Mucosa of descending colon (tissue), 3 donors: ENCODE results near the gene TUBB3. TPM values are rescaled to one million over a fixed set of nuclear protein-coding genes. Genes with fewer than 3 reads are reported as not detected.

Experiments used
- ATAC-seq: fragments of 200-7000 bp; cut with Tn5 transposase; one replicate; pipeline ENCODE4 v1.9.1; 2020; ENCODE audit warnings: mild to moderate bottlenecking, moderate library complexity
- DNase-seq, 3 donors: peaks; one replicate each; pipeline ENCODE4 v3.0.0-alpha.2; 2020
- H3K36me3 ChIP-seq: fragments of 200-600 bp; one replicate; pipeline ENCODE4 v1.8.0; 2021; ENCODE audit warnings: low read depth, mild to moderate bottlenecking
- H3K4me1 ChIP-seq: fragments of 200-600 bp; one replicate; pipeline ENCODE4 v1.8.0; 2021; ENCODE audit warnings: low read depth, mild to moderate bottlenecking
- H3K4me3 ChIP-seq: fragments of 200-600 bp; one replicate; pipeline ENCODE4 v1.8.0; 2021; ENCODE audit warnings: mild to moderate bottlenecking
- H3K9me3 ChIP-seq: fragments of 200-600 bp; one replicate; pipeline ENCODE4 v1.8.0; 2021; ENCODE audit warnings: mild to moderate bottlenecking
- intact Hi-C, 2 donors: fragments of 100-400 bp; cut with DNase I in 1 of 2; cut with micrococcal nuclease in 1 of 2; formaldehyde crosslinking; loops; one replicate each; pipeline versions ENCODE4 v1.11.0 to v1.11.1; 2022; cut with DNase I, micrococcal nuclease
- total RNA-seq, 3 donors: library from RNA; stranded (reverse); fragmentation: NEBNext Ultra II Directional in 2 of 3; extraction: Animal tissue kit (Norgen Biotek cat#: 25700) in 2 of 3; gene quantifications; one replicate each; pipeline versions ENCODE4 v1.2.1 to v1.2.4, GENCODE V29; 2021 to 2023
- TF ChIP-seq, protein P1 (sequence below): fragments of 200-600 bp; IDR thresholded peaks from one replicate; pipeline ENCODE4 v1.8.0; 2022; ENCODE audit warnings: antibody characterized with exemption, mild to moderate bottlenecking
- donor health status: DM: no; HTN: no; CAD: no; lungs with moderate emphysema.
- donor health status: DM: no; HTN: no; CAD: no.
- donor health status: DM: no; HTN: yes; CAD: no.

The TUBB3 gene
- total RNA-seq, 3 donors from 2014 or later: 1.8 to 26.8 (median 7.5) TPM

DNA sequence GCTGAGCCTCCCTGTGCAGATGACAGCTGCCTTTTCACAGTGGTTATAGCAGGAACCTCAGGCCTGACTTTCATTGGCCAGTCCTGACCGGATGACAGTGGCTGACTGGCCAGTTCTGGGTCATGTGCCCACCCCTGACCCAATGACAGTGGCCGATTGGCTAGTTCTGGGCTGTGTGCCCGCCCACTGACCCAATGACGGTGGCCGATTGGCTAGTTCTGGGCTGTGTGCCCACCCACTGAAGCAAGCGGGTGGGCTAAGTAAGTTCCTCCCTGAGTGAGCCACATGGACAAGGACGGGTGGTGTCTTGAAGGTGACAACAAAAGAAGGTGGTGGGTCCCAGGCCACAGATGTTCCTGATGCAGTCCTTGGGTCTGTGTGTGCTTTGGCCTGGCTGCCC, 34.9 kb downstream of the TUBB3 start:
- intact Hi-C loops: no loop called here
- Histone ChIP-seq H3K4me1 (no peaks in the 10 kb centered on the region), H3K4me3 (no peak overlapping the region), H3K36me3 (no peaks in the 10 kb centered on the region), H3K9me3 (no peaks in the 10 kb centered on the region)
- TF ChIP-seq, protein P1, sequence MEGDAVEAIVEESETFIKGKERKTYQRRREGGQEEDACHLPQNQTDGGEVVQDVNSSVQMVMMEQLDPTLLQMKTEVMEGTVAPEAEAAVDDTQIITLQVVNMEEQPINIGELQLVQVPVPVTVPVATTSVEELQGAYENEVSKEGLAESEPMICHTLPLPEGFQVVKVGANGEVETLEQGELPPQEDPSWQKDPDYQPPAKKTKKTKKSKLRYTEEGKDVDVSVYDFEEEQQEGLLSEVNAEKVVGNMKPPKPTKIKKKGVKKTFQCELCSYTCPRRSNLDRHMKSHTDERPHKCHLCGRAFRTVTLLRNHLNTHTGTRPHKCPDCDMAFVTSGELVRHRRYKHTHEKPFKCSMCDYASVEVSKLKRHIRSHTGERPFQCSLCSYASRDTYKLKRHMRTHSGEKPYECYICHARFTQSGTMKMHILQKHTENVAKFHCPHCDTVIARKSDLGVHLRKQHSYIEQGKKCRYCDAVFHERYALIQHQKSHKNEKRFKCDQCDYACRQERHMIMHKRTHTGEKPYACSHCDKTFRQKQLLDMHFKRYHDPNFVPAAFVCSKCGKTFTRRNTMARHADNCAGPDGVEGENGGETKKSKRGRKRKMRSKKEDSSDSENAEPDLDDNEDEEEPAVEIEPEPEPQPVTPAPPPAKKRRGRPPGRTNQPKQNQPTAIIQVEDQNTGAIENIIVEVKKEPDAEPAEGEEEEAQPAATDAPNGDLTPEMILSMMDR: no peak
- ATAC-seq (peak; percentile 60), DNase-seq (peak in 2 of 3 donors; percentile 28 to 50)

DNA sequence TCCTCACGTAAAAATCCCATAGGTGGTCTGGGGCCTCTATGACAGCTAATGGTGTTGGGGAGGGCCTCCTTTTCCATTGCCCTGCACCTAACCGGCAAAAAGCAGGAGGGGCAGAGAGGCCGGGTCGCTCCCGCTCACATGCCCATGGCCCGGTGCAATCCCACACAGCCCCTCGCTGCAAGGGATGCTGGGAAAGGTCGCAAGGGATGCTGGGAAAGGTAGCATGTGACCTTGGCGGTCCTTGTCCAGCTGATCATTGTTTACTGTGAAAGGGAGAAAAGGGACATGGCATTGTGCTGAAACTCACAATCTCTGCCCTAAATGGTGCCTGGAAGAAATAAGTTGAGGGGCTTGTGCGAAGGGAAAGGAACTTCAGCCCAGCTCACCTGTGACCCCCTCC, 35.5 kb downstream of the TUBB3 start:
- Histone ChIP-seq H3K36me3 (no peaks in the 10 kb centered on the region), H3K9me3 (no peaks in the 10 kb centered on the region), H3K4me1 (no peaks in the 10 kb centered on the region), H3K4me3 (no peak overlapping the region)
- TF ChIP-seq, protein P1: no peak
- intact Hi-C loops: no loop called here
- ATAC-seq (no peak), DNase-seq (no peak)

DNA sequence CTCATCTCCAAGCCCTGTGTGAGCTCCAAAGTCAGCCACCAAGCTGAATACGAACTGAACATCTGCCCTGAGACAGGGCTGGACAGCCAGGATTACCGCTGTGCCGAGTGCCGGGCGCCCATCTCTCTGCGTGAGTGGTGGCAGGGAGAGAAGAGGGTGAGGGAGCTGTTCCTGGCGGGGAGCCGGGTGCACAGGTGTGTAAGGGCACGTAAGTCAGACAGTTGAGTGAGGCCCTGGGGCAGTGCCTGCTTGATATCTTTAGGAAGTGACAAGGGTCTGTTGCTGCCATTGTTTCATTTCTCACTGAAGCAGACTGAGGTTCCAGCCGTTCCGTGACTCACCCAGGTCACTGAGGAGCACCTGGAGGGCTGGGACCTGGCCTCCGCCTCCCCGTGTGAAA, 37.8 kb downstream of the TUBB3 start:
- TF ChIP-seq, protein P1: no peak
- intact Hi-C loops: no loop called here
- Histone ChIP-seq H3K9me3 (no peaks in the 10 kb centered on the region), H3K4me3 (no peak overlapping the region), H3K4me1 (no peaks in the 10 kb centered on the region), H3K36me3 (no peaks in the 10 kb centered on the region)
- ATAC-seq (no peak), DNase-seq (no peak)

DNA sequence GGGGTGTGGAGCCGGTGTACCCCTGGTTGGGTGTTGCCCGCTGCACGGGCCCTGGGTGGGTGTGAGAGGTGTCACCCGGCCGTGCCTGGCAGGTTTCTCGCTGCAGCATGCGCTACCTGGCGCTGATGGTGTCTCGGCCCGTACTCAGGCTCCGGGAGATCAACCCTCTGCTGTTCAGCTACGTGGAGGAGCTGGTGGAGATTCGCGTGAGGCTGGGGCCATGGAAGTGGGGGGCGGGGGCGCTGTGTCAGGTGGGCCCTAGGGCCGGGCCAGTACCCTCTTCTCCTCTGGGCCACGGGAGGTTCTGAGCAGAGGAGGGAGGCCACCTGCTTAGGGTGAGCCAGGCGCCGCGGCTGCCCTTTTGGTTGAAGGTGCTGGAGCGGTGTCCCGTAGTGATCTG, 38.8 kb downstream of the TUBB3 start:
- intact Hi-C loops: no loop called here
- ATAC-seq: no peak
- no peak for DNase-seq
- TF ChIP-seq, protein P1: no peak
- H3K9me3 ChIP-seq: no peaks in the 10 kb centered on the region
- no peak overlapping the region for H3K4me3 ChIP-seq
- H3K36me3 ChIP-seq: no peaks in the 10 kb centered on the region
- H3K4me1 ChIP-seq: no peaks in the 10 kb centered on the region

DNA sequence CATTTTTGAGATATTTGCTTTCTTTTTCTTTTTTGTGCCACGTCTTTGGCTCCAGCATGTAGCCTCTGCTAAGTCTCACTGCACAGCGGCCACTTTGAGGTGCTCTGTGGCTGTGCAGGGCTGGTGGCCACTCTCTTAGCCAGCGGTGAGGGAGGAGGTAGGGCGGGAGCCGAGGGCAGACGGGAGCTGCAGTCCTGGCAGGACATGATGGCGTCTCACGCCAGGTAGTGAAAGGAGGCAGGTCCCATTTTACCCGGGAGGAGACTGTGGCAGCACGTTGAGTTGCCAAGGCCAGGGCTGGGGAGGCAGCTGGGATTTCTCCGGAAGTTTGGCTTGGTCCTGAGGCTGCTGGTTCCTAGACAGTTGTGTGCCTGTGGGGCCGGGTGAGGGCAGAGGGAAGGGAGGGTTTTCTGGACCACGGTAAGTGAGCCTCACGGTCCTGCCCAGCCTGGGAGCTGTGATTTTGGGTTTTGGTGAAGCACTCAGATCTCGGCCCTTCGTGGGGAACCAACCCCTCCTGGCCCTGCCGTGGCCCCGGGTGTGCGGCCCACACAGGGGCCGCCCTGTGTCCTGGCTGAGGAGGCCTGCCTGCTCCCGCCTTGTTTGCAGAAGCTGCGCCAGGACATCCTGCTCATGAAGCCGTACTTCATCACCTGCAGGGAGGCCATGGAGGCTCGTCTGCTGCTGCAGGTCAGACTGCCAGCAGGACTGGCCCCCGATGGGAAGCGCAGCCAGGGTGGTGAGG, 39.8 kb downstream of the TUBB3 start:
- Histone ChIP-seq H3K9me3 (no peaks in the 10 kb centered on the region), H3K4me1 (no peaks in the 10 kb centered on the region), H3K4me3 (no peak overlapping the region), H3K36me3 (no peaks in the 10 kb centered on the region)
- TF ChIP-seq, protein P1: no peak
- ATAC-seq (no peak), DNase-seq (no peak)
- intact Hi-C loops: no loop called here
